HepG2 (cell line): Measurements from ENCODE around the gene MCFD2. TPM values are rescaled to one million over a fixed set of nuclear protein-coding genes. Genes with fewer than 3 reads are reported as not detected.

Experiments used
- ATAC-seq: fragments of 200-7000 bp; cut with Tn5 transposase; 3 replicates; pipeline ENCODE4 v1.9.1; 2020; ENCODE audit warnings: mild to moderate bottlenecking, moderate library complexity
- BruUV-seq: library from RNA; stranded (reverse); fragments of 400-500 nt; replicated peaks from 2 replicates; lab custom pipeline; 2021; lab: Mats Ljungman, UMichigan
- CTCF ChIA-PET: fragments of 300-600 bp; formaldehyde crosslinking; extraction: SDS; loops from one replicate; lab custom pipeline; 2021; ENCODE audit warnings: low total read pairs, inconsistent platforms, low intra/inter-chr PET ratio; lab: Yijun Ruan, JAX
- POLR2A ChIA-PET: fragments of 350-600 bp; sonication (Branson Sonifier 250); formaldehyde crosslinking; loops from one replicate; lab custom pipeline; 2020; ENCODE audit warnings: antibody characterized with exemption, inconsistent platforms; lab: Yijun Ruan, JAX
- DNase-seq: peaks from one replicate; pipeline ENCODE4 v3.0.0-alpha.2; 2015; ENCODE audit warnings: low spot score
- FAIRE-seq: peaks from 3 replicates; lab custom pipeline; 2011; peaks lifted over from hg19 to GRCh38; lab: Jason Lieb, UNC
- H2AFZ ChIP-seq: one replicate; pipeline ENCODE4 v1.6.1; 2011; ENCODE audit warnings: low read length, inconsistent platforms
- H3K27ac ChIP-seq: fragments of 300-600 bp; 3 replicates; pipeline ENCODE4 v1.8.0; 2011; ENCODE audit warnings: mixed run types, mild to moderate bottlenecking, mixed read lengths, low read length, inconsistent platforms; ENCODE audit not compliant: insufficient read depth; ENCODE audit errors: extremely low read length
- H3K27me3 ChIP-seq, 2 experiments: fragments of 200-600 bp in 1 of 2; 2 replicates in 1 of 2; 3 replicates in 1 of 2; pipeline versions ENCODE4 v1.6.0 to v1.8.0; 2011; ENCODE audit warnings: low read length in 2 of 2, mild to moderate bottlenecking in 2 of 2, moderate library complexity in 2 of 2, inconsistent platforms in 1 of 2; ENCODE audit not compliant: insufficient read depth in 2 of 2, control insufficient read depth in 1 of 2
- H3K36me3 ChIP-seq, 2 experiments: fragments of 200-600 bp in 1 of 2; replicated peaks in 1 of 2; 2 replicates in 1 of 2; 3 replicates in 1 of 2; pipeline versions ENCODE4 v1.5.1 to v1.8.0; 2011; ENCODE audit warnings: low read length in 2 of 2, inconsistent platforms in 1 of 2; ENCODE audit not compliant: insufficient read depth in 2 of 2, control insufficient read depth in 1 of 2
- H3K4me1 ChIP-seq: 2 replicates; pipeline ENCODE4 v1.5.1; 2012; ENCODE audit warnings: low read length, inconsistent platforms; ENCODE audit not compliant: insufficient read depth
- H3K4me2 ChIP-seq: 2 replicates; pipeline ENCODE4 v1.6.0; 2011; ENCODE audit warnings: low read depth, low read length, inconsistent platforms
- H3K4me3 ChIP-seq, 3 experiments: fragments of 200-600 bp in 1 of 3; sonication (generic), shearing (Covaris generic) in 1 of 3; replicated peaks in 1 of 3; 2 replicates each; pipeline ENCODE4 v1.5.1; 2011 to 2016; ENCODE audit warnings: low read length in 3 of 3, inconsistent platforms in 2 of 3, low read depth in 2 of 3, mild to moderate bottlenecking in 2 of 3, control low read depth in 1 of 3, mixed read lengths in 1 of 3; ENCODE audit not compliant: insufficient read depth in 1 of 3
- H3K79me2 ChIP-seq: one replicate; pipeline ENCODE4 v1.6.1; 2011; ENCODE audit warnings: low read length, inconsistent platforms; ENCODE audit not compliant: insufficient read depth
- H3K9ac ChIP-seq: 2 replicates; pipeline ENCODE4 v1.6.0; 2011; ENCODE audit warnings: mild to moderate bottlenecking, low read depth, low read length, inconsistent platforms; ENCODE audit not compliant: insufficient read depth
- H3K9me3 ChIP-seq: 2 replicates; pipeline ENCODE4 v1.5.1; 2012; ENCODE audit warnings: mild to moderate bottlenecking, low read length
- H4K20me1 ChIP-seq: 2 replicates; pipeline ENCODE4 v1.6.0; 2011; ENCODE audit warnings: inconsistent platforms, mild to moderate bottlenecking, low read length, moderate library complexity; ENCODE audit not compliant: insufficient read depth
- CTCF ChIP-seq: sonication (generic); formaldehyde crosslinking; IDR thresholded peaks from 2 replicates; pipeline ENCODE4 v1.5.0; 2020; ENCODE audit warnings: mild to moderate bottlenecking, missing genetic modification reagents, moderate library complexity
- MLXIP ChIP-seq: sonication (generic); formaldehyde crosslinking; IDR thresholded peaks from 2 replicates; pipeline ENCODE4 v1.9.0; 2021; ENCODE audit warnings: missing genetic modification reagents, borderline replicate concordance
- NR2F1 ChIP-seq, 2 experiments: fragments of 450-650 bp in 1 of 2; formaldehyde crosslinking in 1 of 2; IDR thresholded peaks; 2 replicates each; pipeline versions ENCODE4 v1.5.0 to v1.6.1; 2016 to 2020; ENCODE audit warnings: mild to moderate bottlenecking in 1 of 2, missing compliant biosample characterization in 1 of 2, missing genetic modification reagents in 1 of 2, moderate library complexity in 1 of 2
- PHF5A ChIP-seq: IDR thresholded peaks from one replicate; pipeline ENCODE4 v1.6.1; 2018; ENCODE audit warnings: low read depth, missing genetic modification reagents; ENCODE audit not compliant: unreplicated experiment
- RARG ChIP-seq: sonication (generic); formaldehyde crosslinking; IDR thresholded peaks from 2 replicates; pipeline ENCODE4 v1.4.0; 2020; ENCODE audit warnings: low read depth, mild to moderate bottlenecking, missing genetic modification reagents
- STAG1 ChIP-seq: sonication (generic); formaldehyde crosslinking; IDR thresholded peaks from 2 replicates; pipeline ENCODE4 v1.4.0; 2020; ENCODE audit warnings: missing genetic modification reagents
- ZC3H13 ChIP-seq: sonication (generic); formaldehyde crosslinking; IDR thresholded peaks from 2 replicates; pipeline ENCODE4 v1.8.1; 2023; ENCODE audit warnings: mild to moderate bottlenecking, missing genetic modification reagents, moderate library complexity
- ZFYVE20 ChIP-seq: sonication (generic); formaldehyde crosslinking; IDR thresholded peaks from 2 replicates; pipeline ENCODE4 v1.8.0; 2023; ENCODE audit warnings: low read depth, mild to moderate bottlenecking, moderate library complexity, missing genetic modification reagents, borderline replicate concordance
- ZNF326 ChIP-seq: sonication (generic); formaldehyde crosslinking; IDR thresholded peaks from 2 replicates; pipeline ENCODE4 v1.4.0; 2020; ENCODE audit warnings: missing genetic modification reagents, borderline replicate concordance
- ZNF782 ChIP-seq: sonication (generic); formaldehyde crosslinking; IDR thresholded peaks from 2 replicates; pipeline ENCODE4 v1.4.0; 2020; ENCODE audit warnings: missing genetic modification reagents, mild to moderate bottlenecking, borderline replicate concordance
- ZNF879 ChIP-seq: sonication (generic); formaldehyde crosslinking; IDR thresholded peaks from 2 replicates; pipeline ENCODE4 v1.8.1; 2023; ENCODE audit warnings: missing genetic modification reagents
- WGBS: methylation state at CpG from one replicate; pipeline ENCODE4 v1.1.6; 2017; ENCODE audit warnings: low lambda C conversion rate; 5-methylcytosine and 5-hydroxymethylcytosine counted together
- in situ Hi-C: cut with HindIII; loops from 2 replicates; pipeline ENCODE4 v1.10.0; 2017; ENCODE audit warnings: low pct_unique_long_range_greater_than_20kb; ENCODE audit not compliant: extremely low pct_ligation_motif_present
- intact Hi-C: fragments of 100-400 bp; cut with micrococcal nuclease; formaldehyde crosslinking; loops from one replicate; pipeline ENCODE4 v1.10.0; 2022; ENCODE audit not compliant: unreplicated experiment
- polyA plus RNA-seq, 8 experiments: library from polyadenylated mRNA; depleted of rRNA in 3 of 8; stranded (reverse) in 7 of 8; unstranded in 1 of 8; fragments of >200 nt; fragmentation: Illumina TruSeq in 4 of 8; extraction: Trizol in 4 of 8; gene quantifications; 2 replicates each; pipeline versions ENCODE4 v1.2.1 to v1.2.3, GENCODE V29; 2011 to 2016; ENCODE audit warnings: low read depth in 4 of 8, missing spikeins in 1 of 8, mixed read lengths in 1 of 8; ENCODE audit not compliant: insufficient read depth in 1 of 8
- total RNA-seq, 5 experiments: library from RNA; depleted of rRNA; stranded (reverse); fragments of >200 nt; fragmentation: Illumina TruSeq; extraction: Trizol; gene quantifications; 2 replicates each; pipeline ENCODE4 v1.2.3, GENCODE V29; 2016; ENCODE audit warnings: low read depth in 1 of 5

The MCFD2 gene
- total and polyA plus RNA-seq, 2 of the 13 experiments (the other 11 are each of a cell fraction or from before 2014, with no cell fraction given): 183 to 232 TPM

GRCh38 chr2:46960618-46961017, 45.0 kb upstream of the MCFD2 start:
- Histone ChIP-seq H3K27ac (no peak overlapping the region), H3K9me3 (no peaks in the 10 kb centered on the region), H3K4me2 (no peak overlapping the region), H2AFZ (no peak overlapping the region), H3K9ac (no peak overlapping the region)
- no peak for DNase-seq
- FAIRE-seq: peak; percentile 32
- CTCF ChIA-PET: no interaction called here
- no peak for TF ChIP-seq NR2F1 (CRISPR knock-in tag; IDR thresholded peaks at IDR 0.05)
- no peak for TF ChIP-seq ZFYVE20
- TF ChIP-seq PHF5A (CRISPR knock-in tag): no peak
- no peak for TF ChIP-seq MLXIP (CRISPR knock-in tag)
- 0 out of 2 replicates have a peak, but pooled peaks have one; percentile 28 for TF ChIP-seq CTCF (CRISPR knock-in tag)
- no peak for TF ChIP-seq ZC3H13 (CRISPR knock-in tag)
- no peak for TF ChIP-seq ZNF879
- no peak for TF ChIP-seq ZNF782 (CRISPR knock-in tag)
- TF ChIP-seq RARG (CRISPR knock-in tag): no peak
- peak; percentile 38 for TF ChIP-seq STAG1
- TF ChIP-seq ZNF326 (CRISPR knock-in tag): no peak
- TF ChIP-seq, all 625 proteins: peak for 2
- POLR2A ChIA-PET: interaction anchor here (1.7 kb wide), 1 partner anchor 9 kb away, joined by 7 read pairs; no protein-coding TSS in a partner anchor
- in situ Hi-C loops: no loop called here
- no peaks in the 10 kb centered on the region for H3K27me3 ChIP-seq
- H3K4me3 ChIP-seq: no peak overlapping the region
- no peaks in the 10 kb centered on the region for H3K79me2 ChIP-seq
- TSS peak; percentile 18 for BruUV-seq
- intact Hi-C loops: loop anchor here (5.0 kb wide), 1 partner anchor 1348 kb away; the partner anchor contains the start of gene SRBD1
- H4K20me1 ChIP-seq: no peaks in the 10 kb centered on the region
- peaks cover 40% of the 10 kb centered on the region for H3K4me1 ChIP-seq
- no peak for ATAC-seq
- 94% methylated on average over 2 of the region's 2 CpGs for WGBS
- peaks cover 24 to 54% of the 10 kb centered on the region in 2 experiments for H3K36me3 ChIP-seq
